ENCODE data around the gene EYA3. TPM values are rescaled to one million over a fixed set of nuclear protein-coding genes. Genes with fewer than 3 reads are reported as not detected.

The EYA3 gene
- total and polyA plus RNA-seq, 2 donors (not counting 3 experiments of a cell fraction or from before 2014, with no cell fraction given) = 12.7 to 33.0 TPM

GRCh38 chr1:27937524-27937836 is 150.9 kb downstream of the EYA3 start:
- CTCF ChIA-PET = interaction anchor here (0.8 to 1.9 kb wide), 3 partner anchors 11 to 80 kb away, joined by 3 to 4 read pairs (median 3); no protein-coding TSS in a partner anchor
- BruUV-seq (replicated peaks) = no TSS peak
- dilution Hi-C loops (cut with MboI; ENCODE audit: extremely low pct_ligation_motif_present, low sequenced_read_pairs) = no loop called here

More at GRCh38 chr1:27937524-27937836, 150.9 kb downstream of the EYA3 start:
- Histone ChIP-seq H3K4me1 (ENCODE audit: control insufficient read depth, extremely low read depth, insufficient read depth, low read length) (no peaks in the 10 kb centered on the region), H3K9me3 (replicated peaks; ENCODE audit: control insufficient read depth, insufficient read depth, low read length) (no peaks in the 10 kb centered on the region), H2AFZ (ENCODE audit: low read depth, low read length) (no peak overlapping the region), H4K20me1 (replicated peaks; ENCODE audit: control insufficient read depth, extremely low read depth, insufficient read depth, low read length) (no peaks in the 10 kb centered on the region), H3K4me2 (ENCODE audit: insufficient read depth, low read length) (no peak overlapping the region), H3K27me3 (ENCODE audit: control insufficient read depth in 2 of 2, insufficient read depth in 2 of 2, low read length in 2 of 2) (peaks cover 0 to 5% of the 10 kb centered on the region in 2 experiments), H3K9ac (replicated peaks; ENCODE audit: extremely low read depth, insufficient read depth, low read length) (no peak overlapping the region), H3K27ac (ENCODE audit: insufficient read depth, low read depth, low read length) (no peak overlapping the region), H3K9me1 (replicated peaks; ENCODE audit: control insufficient read depth, extremely low read depth, insufficient read depth, low read length) (no peaks in the 10 kb centered on the region), H3K4me3 (replicated peaks in 1 of 3; ENCODE audit: insufficient read depth in 1 of 3, low read depth in 1 of 3, low read length in 3 of 3) (no peak overlapping the region), H3K79me2 (ENCODE audit: control insufficient read depth, insufficient read depth, low read length) (no peaks in the 10 kb centered on the region), H3K36me3 (ENCODE audit: control insufficient read depth in 2 of 2, extremely low read depth in 1 of 2, insufficient read depth in 2 of 2, low read length in 2 of 2) (no peaks in the 10 kb centered on the region)
- TF ChIP-seq CTCF (IDR thresholded peaks at IDR 0.05; ENCODE audit: extremely low read depth in 1 of 2, insufficient read depth in 1 of 2, low read depth in 1 of 2, low read length in 2 of 2) (no peak), JUN (IDR thresholded peaks at IDR 0.05; ENCODE audit: borderline replicate concordance, insufficient read depth, insufficient read length, low read depth) (no peak), MYC (IDR thresholded peaks at IDR 0.05; ENCODE audit: low read depth, low read length) (no peak)
- TF ChIP-seq, protein P1, sequence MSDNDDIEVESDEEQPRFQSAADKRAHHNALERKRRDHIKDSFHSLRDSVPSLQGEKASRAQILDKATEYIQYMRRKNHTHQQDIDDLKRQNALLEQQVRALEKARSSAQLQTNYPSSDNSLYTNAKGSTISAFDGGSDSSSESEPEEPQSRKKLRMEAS (IDR thresholded peaks at IDR 0.05; ENCODE audit: insufficient read depth, insufficient read length) = no peak
- intact Hi-C loops (cut with micrococcal nuclease) = no loop called here
- FAIRE-seq (no peak), DNase-seq (ENCODE audit: low read depth, low spot score) (no peak)
- POLR2A ChIA-PET = no interaction called here

Measured in endothelial cell of umbilical vein (primary cell).